Ovary (tissue), 3 donors: ENCODE data around the gene TNFRSF1A.

ENCODE experiments used
- EP300 ChIP-seq: sonication (generic); formaldehyde crosslinking; IDR thresholded peaks from one replicate; pipeline ENCODE4 v1.6.1; 2017; ENCODE audit warnings: antibody characterized with exemption
- POLR2A ChIP-seq: fragments of 450-650 bp; IDR thresholded peaks from one replicate; pipeline ENCODE4 v1.6.1; 2017; ENCODE audit warnings: antibody characterized with exemption, mild to moderate bottlenecking, moderate library complexity
- TF ChIP-seq, protein P1 (sequence below), 3 donors: fragments of 450-650 bp in 2 of 3; fragments of 200-600 bp in 1 of 3; IDR thresholded peaks; one replicate each; pipeline versions ENCODE4 v1.5.1 to v1.8.0; 2016 to 2022; ENCODE audit warnings: antibody characterized with exemption in 3 of 3, mild to moderate bottlenecking in 1 of 3
- donor health status: DM: no; HTN: no; CAD: no.

DNA sequence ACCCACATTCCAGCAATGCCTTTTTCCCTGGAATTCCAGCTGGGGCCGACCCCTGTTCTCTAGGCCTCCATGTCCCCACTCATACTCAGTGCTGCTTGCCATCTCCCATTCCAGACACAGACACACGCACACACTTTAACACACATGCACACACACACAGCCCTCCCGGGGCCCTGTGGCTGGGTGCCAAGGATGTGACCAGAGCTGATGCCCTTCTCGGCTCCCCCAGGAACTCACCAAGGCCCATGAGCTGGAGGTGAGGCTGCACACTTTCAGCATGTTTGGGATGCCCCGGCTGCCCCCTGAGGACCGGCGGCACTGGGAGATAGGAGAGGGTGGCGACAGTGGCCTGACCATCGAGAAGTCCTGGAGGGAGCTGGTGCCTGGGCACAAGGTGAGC is 27.1 kb downstream of the TNFRSF1A start:
- TF ChIP-seq, protein P1, sequence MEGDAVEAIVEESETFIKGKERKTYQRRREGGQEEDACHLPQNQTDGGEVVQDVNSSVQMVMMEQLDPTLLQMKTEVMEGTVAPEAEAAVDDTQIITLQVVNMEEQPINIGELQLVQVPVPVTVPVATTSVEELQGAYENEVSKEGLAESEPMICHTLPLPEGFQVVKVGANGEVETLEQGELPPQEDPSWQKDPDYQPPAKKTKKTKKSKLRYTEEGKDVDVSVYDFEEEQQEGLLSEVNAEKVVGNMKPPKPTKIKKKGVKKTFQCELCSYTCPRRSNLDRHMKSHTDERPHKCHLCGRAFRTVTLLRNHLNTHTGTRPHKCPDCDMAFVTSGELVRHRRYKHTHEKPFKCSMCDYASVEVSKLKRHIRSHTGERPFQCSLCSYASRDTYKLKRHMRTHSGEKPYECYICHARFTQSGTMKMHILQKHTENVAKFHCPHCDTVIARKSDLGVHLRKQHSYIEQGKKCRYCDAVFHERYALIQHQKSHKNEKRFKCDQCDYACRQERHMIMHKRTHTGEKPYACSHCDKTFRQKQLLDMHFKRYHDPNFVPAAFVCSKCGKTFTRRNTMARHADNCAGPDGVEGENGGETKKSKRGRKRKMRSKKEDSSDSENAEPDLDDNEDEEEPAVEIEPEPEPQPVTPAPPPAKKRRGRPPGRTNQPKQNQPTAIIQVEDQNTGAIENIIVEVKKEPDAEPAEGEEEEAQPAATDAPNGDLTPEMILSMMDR (IDR thresholded peaks at IDR 0.05): no peak
- TF ChIP-seq POLR2A (no peak), EP300 (no peak)
